Stimulated activated naive CD8-positive, alpha-beta T cell treated with anti-CD3 and anti-CD28 coated beads, Interleukin-15, amount 100 ng/mL, for 72 hours (primary cell): ENCODE measurements around the gene YBX1.
"Not testable (repeated sequence)": the region's sequence is repeated elsewhere in the genome, so short reads cannot be mapped to it uniquely, and the experiment has no call there.

Source experiments
- ATAC-seq: fragments of 150-1000 bp; cut with Tn5 transposase; 2 replicates; pipeline ENCODE4 v1.10.0; 2021; ENCODE audit warnings: mild to moderate bottlenecking, moderate library complexity
- DNase-seq, 2 donors: peaks; one replicate each; pipeline ENCODE4 v3.0.0; 2021 to 2022
- H3K27ac Mint-ChIP-seq, 2 donors: one replicate each; pipeline ENCODE4 v1.8.0; 2022; ENCODE audit warnings: mild to moderate bottlenecking in 2 of 2, mixed read lengths in 2 of 2, moderate library complexity in 2 of 2
- H3K27me3 Mint-ChIP-seq: one replicate; pipeline ENCODE4 v1.8.0; 2022; ENCODE audit warnings: mixed read lengths
- H3K4me1 Mint-ChIP-seq: one replicate; pipeline ENCODE4 v1.8.0; 2022; ENCODE audit warnings: mild to moderate bottlenecking, mixed read lengths
- H3K4me3 Mint-ChIP-seq, 2 donors: one replicate each; pipeline ENCODE4 v1.8.0; 2022; ENCODE audit warnings: mild to moderate bottlenecking in 2 of 2, mixed read lengths in 2 of 2, moderate library complexity in 1 of 2
- H3K9me3 Mint-ChIP-seq, 2 donors: one replicate each; pipeline ENCODE4 v1.8.0; 2022; ENCODE audit warnings: mixed read lengths in 2 of 2

Gene YBX1

GRCh38 chr1:42714441-42714840, 32.2 kb downstream of the YBX1 start:
- Mint-ChIP-seq H3K9me3 (peaks cover 19 to 20% of the 10 kb centered on the region in 2 donors), H3K4me1 (peaks cover 13% of the 10 kb centered on the region)
- H3K27ac Mint-ChIP-seq, DNase-seq, ATAC-seq, H3K27me3 Mint-ChIP-seq, H3K4me3 Mint-ChIP-seq: not testable (repeated sequence)

- ATAC-seq = no peak
- Mint-ChIP-seq H3K4me3 (no peak overlapping the region), H3K27me3 (no peaks in the 10 kb centered on the region), H3K4me1 (peaks cover 9% of the 10 kb centered on the region), H3K9me3 (no peaks in the 10 kb centered on the region), H3K27ac (no peak overlapping the region)
- no peak for DNase-seq
These were observed 38.6 kb downstream of the YBX1 start for GRCh38 chr1:42720868-42721267.

GRCh38 chr1:42721926-42722325, 39.7 kb downstream of the YBX1 start:
- no peaks in the 10 kb centered on the region for H3K27me3 Mint-ChIP-seq
- peaks cover 9% of the 10 kb centered on the region for H3K4me1 Mint-ChIP-seq
- H3K27ac Mint-ChIP-seq = no peak overlapping the region
- ATAC-seq = no peak
- H3K4me3 Mint-ChIP-seq = no peak overlapping the region
- H3K9me3 Mint-ChIP-seq = no peaks in the 10 kb centered on the region
- no peak for DNase-seq

DNA sequence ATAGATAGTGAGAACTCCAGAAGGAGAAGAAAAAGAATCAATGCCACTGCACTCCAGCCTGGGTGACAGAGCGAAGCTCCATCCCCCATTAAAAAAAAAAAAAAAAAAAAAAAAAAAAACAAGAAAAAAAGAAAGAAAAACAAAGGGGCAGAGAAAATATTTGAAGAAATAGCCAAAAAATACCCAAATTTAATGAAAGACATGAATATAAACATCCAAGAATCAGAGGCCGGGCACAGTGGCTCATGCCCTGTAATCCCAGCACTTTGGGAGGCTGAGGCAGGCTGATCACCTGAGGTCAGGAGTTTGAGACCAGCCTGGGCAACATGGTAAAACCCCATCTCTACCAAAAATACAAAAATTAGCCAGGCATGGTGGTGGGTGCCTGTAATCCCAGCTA, 40.2 kb downstream of the YBX1 start:
- not testable (repeated sequence) for H3K4me1 Mint-ChIP-seq, H3K4me3 Mint-ChIP-seq, H3K27me3 Mint-ChIP-seq, ATAC-seq, H3K9me3 Mint-ChIP-seq, DNase-seq, H3K27ac Mint-ChIP-seq

- Mint-ChIP-seq H3K4me3 (no peak overlapping the region), H3K27ac (no peak overlapping the region), H3K27me3 (no peaks in the 10 kb centered on the region), H3K9me3 (no peaks in the 10 kb centered on the region), H3K4me1 (peaks cover 9% of the 10 kb centered on the region)
- ATAC-seq = no peak
- DNase-seq = no peak
These were observed 41.3 kb downstream of the YBX1 start for GRCh38 chr1:42723511-42723910.

- DNase-seq = not testable (repeated sequence)
These were observed 43.6 kb downstream of the YBX1 start for GRCh38 chr1:42725820-42726219.

GRCh38 chr1:42730002-42730401, 47.8 kb downstream of the YBX1 start:
- no peak for ATAC-seq
- Mint-ChIP-seq H3K9me3 (no peaks in the 10 kb centered on the region), H3K4me3 (no peak overlapping the region), H3K4me1 (no peaks in the 10 kb centered on the region), H3K27ac (no peak overlapping the region), H3K27me3 (no peaks in the 10 kb centered on the region)
- DNase-seq = no peak

More at GRCh38 chr1:42725820-42726219, 43.6 kb downstream of the YBX1 start:
- ATAC-seq, H3K4me3 Mint-ChIP-seq, H3K4me1 Mint-ChIP-seq, H3K27ac Mint-ChIP-seq, H3K9me3 Mint-ChIP-seq, H3K27me3 Mint-ChIP-seq: not testable (repeated sequence)

DNA sequence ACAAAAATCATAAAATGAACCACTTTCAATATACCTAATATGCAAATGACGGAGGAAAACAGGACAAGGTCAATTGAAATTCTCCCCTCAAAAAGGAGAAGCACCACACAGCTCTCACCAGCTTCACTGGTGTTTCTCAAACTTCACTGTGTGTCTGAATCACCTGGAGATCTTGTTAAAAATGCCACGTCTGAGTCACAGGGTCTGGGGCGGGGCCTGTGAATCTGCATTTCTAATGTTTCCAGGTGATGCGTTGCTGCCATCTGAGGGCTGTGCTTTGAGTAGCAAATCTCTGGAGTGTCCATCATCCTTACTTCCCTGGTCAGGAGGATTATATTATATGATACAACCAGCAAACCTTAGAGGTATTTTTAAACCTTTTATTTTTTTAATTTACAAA, 48.8 kb downstream of the YBX1 start:
- no peaks in the 10 kb centered on the region for H3K4me1 Mint-ChIP-seq
- peak; percentile 84 for ATAC-seq
- H3K4me3 Mint-ChIP-seq = no peak overlapping the region
- DNase-seq = peak; percentile 33 to 61
- H3K27me3 Mint-ChIP-seq = no peaks in the 10 kb centered on the region
- no peak overlapping the region for H3K27ac Mint-ChIP-seq
- no peaks in the 10 kb centered on the region for H3K9me3 Mint-ChIP-seq

DNA sequence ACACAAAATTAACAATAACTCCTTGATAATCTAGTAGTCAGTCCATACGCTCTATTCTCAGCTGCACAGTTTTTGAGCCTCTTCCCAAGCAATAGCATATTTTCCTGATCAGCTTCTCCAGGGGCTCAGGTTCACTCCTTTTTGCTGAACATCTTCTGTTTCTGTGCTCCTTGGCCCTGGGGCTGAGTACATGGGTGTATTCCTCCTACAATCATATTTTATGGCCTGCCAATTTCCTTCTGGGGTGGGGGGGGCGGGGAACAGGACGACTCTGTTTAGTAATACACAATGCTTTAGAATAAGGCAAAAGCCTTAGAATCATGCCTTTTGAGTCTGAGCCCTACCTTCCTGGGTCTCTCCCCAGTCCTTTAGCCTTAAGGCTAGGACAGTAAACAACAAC, 49.4 kb downstream of the YBX1 start:
- H3K4me1 Mint-ChIP-seq = peaks cover 3% of the 10 kb centered on the region
- no peak overlapping the region for H3K27ac Mint-ChIP-seq
- no peak for DNase-seq
- H3K9me3 Mint-ChIP-seq = no peaks in the 10 kb centered on the region
- ATAC-seq = no peak
- H3K27me3 Mint-ChIP-seq = no peaks in the 10 kb centered on the region
- H3K4me3 Mint-ChIP-seq = no peak overlapping the region

DNA sequence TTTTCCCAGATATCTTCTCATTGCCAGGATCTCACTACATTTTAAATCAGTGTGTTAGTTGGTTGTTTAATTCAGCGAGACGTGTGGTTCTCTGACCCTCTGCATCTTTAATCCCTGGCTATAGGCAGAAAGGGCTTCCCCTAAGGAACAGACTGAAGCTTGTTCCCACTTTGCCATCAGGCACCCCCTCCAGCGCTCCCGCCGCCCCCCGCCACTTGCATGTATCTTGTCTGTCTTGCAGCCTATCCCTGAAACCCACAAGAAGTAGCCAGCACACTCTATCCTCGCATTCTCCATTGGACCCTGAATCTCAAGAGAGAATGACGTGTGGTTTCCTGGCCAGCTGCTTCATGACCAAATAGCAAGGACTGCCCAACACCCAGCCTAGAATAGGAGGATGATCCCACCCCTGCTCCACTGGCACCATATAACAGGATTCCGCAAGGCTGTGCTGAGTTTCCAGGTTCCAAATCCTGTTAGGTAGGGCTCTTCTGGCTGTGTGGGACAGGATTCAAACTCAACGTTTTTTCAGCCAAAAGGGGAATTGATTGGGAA, 50.0 kb downstream of the YBX1 start:
- no peaks in the 10 kb centered on the region for H3K9me3 Mint-ChIP-seq
- DNase-seq (no peak), ATAC-seq (no peak)
- no peaks in the 10 kb centered on the region for H3K27me3 Mint-ChIP-seq
- no peak overlapping the region for H3K4me3 Mint-ChIP-seq
- H3K27ac Mint-ChIP-seq = no peak overlapping the region
- H3K4me1 Mint-ChIP-seq = peaks cover 9% of the 10 kb centered on the region

GRCh38 chr1:42733415-42734200, 51.4 kb downstream of the YBX1 start:
- Mint-ChIP-seq H3K27ac (no peak overlapping the region), H3K27me3 (no peaks in the 10 kb centered on the region), H3K9me3 (no peaks in the 10 kb centered on the region), H3K4me1 (peaks cover 11% of the 10 kb centered on the region), H3K4me3 (no peak overlapping the region)
- DNase-seq (no peak), ATAC-seq (no peak)

GRCh38 chr1:42734201-42735035, 52.2 kb downstream of the YBX1 start:
- Mint-ChIP-seq H3K4me3 (no peak overlapping the region), H3K4me1 (peaks cover 11% of the 10 kb centered on the region), H3K27ac (peak overlapping the region in 1 of 2 donors; percentile 19), H3K27me3 (no peaks in the 10 kb centered on the region), H3K9me3 (no peaks in the 10 kb centered on the region)
- DNase-seq (no peak), ATAC-seq (no peak)

- Mint-ChIP-seq H3K27me3 (no peaks in the 10 kb centered on the region), H3K9me3 (no peaks in the 10 kb centered on the region), H3K27ac (no peak overlapping the region), H3K4me3 (no peak overlapping the region), H3K4me1 (peaks cover 11% of the 10 kb centered on the region)
- DNase-seq (no peak), ATAC-seq (peak; percentile 13)
These were observed 52.8 kb downstream of the YBX1 start for GRCh38 chr1:42735056-42735455.

GRCh38 chr1:42735477-42736105, 53.4 kb downstream of the YBX1 start:
- H3K27ac Mint-ChIP-seq = no peak overlapping the region
- no peaks in the 10 kb centered on the region for H3K9me3 Mint-ChIP-seq
- H3K27me3 Mint-ChIP-seq = no peaks in the 10 kb centered on the region

GRCh38 chr1:42736152-42736551, 53.9 kb downstream of the YBX1 start:
- peaks cover 11% of the 10 kb centered on the region for H3K4me1 Mint-ChIP-seq
- no peaks in the 10 kb centered on the region for H3K9me3 Mint-ChIP-seq
- DNase-seq (no peak), ATAC-seq (peak; percentile 25)
- H3K27ac Mint-ChIP-seq = no peak overlapping the region
- no peaks in the 10 kb centered on the region for H3K27me3 Mint-ChIP-seq
- no peak overlapping the region for H3K4me3 Mint-ChIP-seq

More at GRCh38 chr1:42735477-42736105, 53.4 kb downstream of the YBX1 start:
- ATAC-seq (no peak), DNase-seq (no peak)
- H3K4me3 Mint-ChIP-seq = no peak overlapping the region
- H3K4me1 Mint-ChIP-seq = peaks cover 11% of the 10 kb centered on the region
